Brain microvascular endothelial cell (primary cell): ENCODE results near the gene EPB41.

Experiments
- DNase-seq: peaks from one replicate; pipeline ENCODE4 v3.0.0-alpha.2; 2020
- H3K27ac ChIP-seq: fragments of 250-450 bp; sonication (Bioruptor Pico); 2 replicates; pipeline ENCODE4 v1.5.1; 2020; ENCODE audit warnings: mild to moderate bottlenecking, moderate library complexity
- H3K27me3 ChIP-seq: fragments of 250-450 bp; sonication (Bioruptor Pico); replicated peaks from 2 replicates; pipeline ENCODE4 v1.5.1; 2020; ENCODE audit warnings: mild to moderate bottlenecking
- H3K36me3 ChIP-seq: fragments of 250-450 bp; sonication (Bioruptor Pico); replicated peaks from 2 replicates; pipeline ENCODE4 v1.5.1; 2020; ENCODE audit warnings: mild to moderate bottlenecking
- H3K4me3 ChIP-seq: 2 replicates; pipeline ENCODE4 v1.5.1; 2011; ENCODE audit warnings: low read depth, mild to moderate bottlenecking, control low read depth, low read length, moderate library complexity
- in situ Hi-C: cut with HindIII; loops from 2 replicates; pipeline ENCODE4 v1.10.0; 2017; ENCODE audit warnings: low sequenced_read_pairs, low pct_ligation_motif_present
- TF ChIP-seq, protein P1 (sequence below): IDR thresholded peaks from 2 replicates; pipeline ENCODE4 v1.5.1; 2011; ENCODE audit warnings: low read depth, mild to moderate bottlenecking, moderate library complexity, low read length, control low read depth, inconsistent platforms; ENCODE audit errors: missing control alignments

The EPB41 gene

DNA sequence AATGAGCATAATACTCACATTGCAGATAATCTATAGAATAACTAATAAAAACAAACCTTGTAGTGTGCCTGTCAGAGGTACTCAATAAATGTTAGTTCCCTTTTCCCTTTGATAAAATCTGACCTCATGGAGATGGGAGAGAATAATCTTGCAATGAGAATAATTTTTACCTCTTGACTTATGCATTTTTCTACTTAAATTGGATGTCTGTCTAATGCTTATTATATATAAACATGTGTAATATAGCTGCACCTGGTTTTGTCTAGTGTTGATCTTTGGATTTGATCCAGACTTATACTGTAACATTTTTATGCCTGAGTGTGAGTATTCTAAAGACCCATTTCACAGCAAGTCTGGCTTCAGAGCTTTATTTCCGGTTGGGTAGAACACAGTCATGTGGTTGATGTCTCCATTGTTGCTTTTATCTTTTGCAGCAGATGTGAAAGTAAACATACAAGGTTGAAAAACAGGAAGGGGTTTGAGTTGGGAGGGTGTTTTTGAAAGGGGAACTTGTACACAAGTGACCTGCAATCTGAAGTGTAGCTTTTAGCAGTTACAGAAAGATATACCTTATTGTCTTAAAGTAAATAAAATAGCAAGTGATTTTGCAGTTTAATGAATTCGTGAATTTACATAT, 12.4 kb downstream of the EPB41 start:
- in situ Hi-C loops, result no loop called here
- no peaks in the 10 kb centered on the region for H3K27me3 ChIP-seq
- no peaks in the 10 kb centered on the region for H3K36me3 ChIP-seq
- no peak overlapping the region for H3K4me3 ChIP-seq
- TF ChIP-seq, protein P1, sequence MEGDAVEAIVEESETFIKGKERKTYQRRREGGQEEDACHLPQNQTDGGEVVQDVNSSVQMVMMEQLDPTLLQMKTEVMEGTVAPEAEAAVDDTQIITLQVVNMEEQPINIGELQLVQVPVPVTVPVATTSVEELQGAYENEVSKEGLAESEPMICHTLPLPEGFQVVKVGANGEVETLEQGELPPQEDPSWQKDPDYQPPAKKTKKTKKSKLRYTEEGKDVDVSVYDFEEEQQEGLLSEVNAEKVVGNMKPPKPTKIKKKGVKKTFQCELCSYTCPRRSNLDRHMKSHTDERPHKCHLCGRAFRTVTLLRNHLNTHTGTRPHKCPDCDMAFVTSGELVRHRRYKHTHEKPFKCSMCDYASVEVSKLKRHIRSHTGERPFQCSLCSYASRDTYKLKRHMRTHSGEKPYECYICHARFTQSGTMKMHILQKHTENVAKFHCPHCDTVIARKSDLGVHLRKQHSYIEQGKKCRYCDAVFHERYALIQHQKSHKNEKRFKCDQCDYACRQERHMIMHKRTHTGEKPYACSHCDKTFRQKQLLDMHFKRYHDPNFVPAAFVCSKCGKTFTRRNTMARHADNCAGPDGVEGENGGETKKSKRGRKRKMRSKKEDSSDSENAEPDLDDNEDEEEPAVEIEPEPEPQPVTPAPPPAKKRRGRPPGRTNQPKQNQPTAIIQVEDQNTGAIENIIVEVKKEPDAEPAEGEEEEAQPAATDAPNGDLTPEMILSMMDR, result no peak
- no peak overlapping the region for H3K27ac ChIP-seq
- no peak for DNase-seq

DNA sequence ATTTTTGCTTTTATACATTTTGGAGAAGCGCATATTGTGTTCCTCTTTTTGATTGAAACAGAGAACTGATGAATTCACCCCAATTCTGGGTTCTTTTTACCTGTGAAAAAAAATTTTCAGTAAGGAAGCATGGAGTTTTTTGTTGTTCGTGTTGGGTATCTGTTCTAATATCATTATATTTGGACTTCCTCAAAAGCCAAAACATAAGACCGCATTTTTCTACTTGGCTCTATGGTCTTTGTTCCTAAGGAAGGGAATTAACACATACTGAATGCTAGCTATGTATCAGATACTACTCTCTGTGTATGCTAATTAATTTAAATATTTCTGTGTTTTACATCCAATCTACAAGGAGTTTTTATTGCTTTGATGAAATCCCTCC, 12.9 kb downstream of the EPB41 start:
- TF ChIP-seq, protein P1, result no peak
- Histone ChIP-seq H3K4me3 (no peak overlapping the region), H3K27ac (no peak overlapping the region), H3K36me3 (no peaks in the 10 kb centered on the region), H3K27me3 (no peaks in the 10 kb centered on the region)
- no peak for DNase-seq
- in situ Hi-C loops, result no loop called here

DNA sequence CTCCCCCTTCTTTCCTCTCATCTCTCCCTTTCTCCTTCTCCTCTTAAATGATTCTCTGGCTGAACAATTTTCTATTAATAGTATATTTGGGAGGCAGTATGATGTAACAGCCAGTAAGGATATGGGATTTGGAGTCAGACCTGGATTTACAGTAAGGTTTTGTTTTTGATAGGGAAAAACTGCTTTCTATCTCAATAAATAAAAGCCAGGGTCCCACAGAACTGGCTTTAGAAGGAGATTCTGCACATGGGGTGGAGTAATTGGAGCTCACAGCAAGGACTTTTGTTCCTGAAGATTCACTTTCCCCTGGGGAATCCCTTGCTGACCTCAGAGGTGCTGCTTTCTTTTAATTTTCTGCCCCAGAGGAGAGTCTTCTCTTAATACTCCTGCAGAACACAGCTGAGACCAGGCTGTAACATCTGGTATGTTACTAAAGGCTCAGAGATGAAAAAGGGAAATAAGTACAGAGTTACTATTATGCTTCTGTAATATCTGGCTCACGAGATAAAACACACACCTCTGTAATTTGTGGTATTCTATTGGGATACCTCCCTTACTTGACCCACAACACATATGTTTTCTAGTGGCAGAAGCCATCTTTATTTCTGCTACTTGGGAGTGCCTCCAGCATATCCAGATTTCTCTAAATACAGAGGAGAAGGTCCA, 13.4 kb downstream of the EPB41 start:
- TF ChIP-seq, protein P1, result no peak
- Histone ChIP-seq H3K36me3 (no peaks in the 10 kb centered on the region), H3K27me3 (no peaks in the 10 kb centered on the region), H3K4me3 (no peak overlapping the region), H3K27ac (no peak overlapping the region)
- DNase-seq, result no peak
- in situ Hi-C loops, result no loop called here

DNA sequence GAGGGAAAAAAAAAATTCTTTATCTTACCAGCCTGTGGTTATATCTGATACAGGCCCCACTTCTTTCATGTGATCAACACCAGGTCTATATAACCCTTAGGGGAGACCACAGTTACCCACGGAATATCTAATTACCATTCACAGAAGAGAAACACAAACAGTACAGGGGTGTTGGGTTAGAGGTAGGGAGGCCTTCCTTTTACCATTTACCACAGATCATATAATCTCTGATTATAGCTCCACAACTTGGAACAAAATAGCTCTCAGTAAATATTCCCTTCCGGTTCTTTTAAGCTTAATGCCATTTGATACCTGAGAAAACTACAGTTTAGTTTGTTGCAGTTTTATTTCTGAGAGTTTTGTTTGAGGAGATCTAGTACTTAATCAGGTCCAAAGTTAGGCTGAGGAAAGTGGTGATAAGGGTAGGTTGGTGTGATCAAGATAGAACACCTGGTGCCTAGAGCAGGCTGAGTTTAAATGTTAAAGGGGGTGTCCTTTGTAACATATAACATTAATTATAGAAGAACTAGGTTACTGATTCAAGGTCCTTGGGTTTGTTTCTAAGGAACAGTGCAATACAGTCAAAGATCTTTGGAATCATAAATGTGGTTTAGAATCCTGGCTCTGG, 14.1 kb downstream of the EPB41 start:
- H3K27ac ChIP-seq, result no peak overlapping the region
- no peaks in the 10 kb centered on the region for H3K36me3 ChIP-seq
- TF ChIP-seq, protein P1, result no peak
- in situ Hi-C loops, result no loop called here
- no peak overlapping the region for H3K4me3 ChIP-seq
- no peaks in the 10 kb centered on the region for H3K27me3 ChIP-seq
- DNase-seq, result no peak

DNA sequence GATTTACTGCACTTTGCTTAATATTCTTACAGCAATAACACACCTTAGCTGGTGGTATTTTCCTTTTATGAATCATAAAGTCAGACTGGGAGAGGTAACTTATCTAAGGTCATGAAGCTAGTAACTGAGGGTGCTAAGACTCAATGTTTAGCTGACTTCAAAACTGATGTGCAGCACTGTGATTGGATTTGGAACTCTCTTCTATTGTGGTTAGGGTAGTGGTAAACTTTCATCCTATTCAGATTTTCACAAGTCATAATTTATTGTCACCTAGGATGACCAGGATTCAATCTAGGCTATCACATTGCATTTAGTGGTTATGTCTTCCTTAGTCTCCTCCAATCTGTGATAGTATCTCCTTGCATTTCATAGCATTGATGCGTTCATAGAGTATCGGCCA, 18.9 kb downstream of the EPB41 start:
- DNase-seq, result no peak
- Histone ChIP-seq H3K27me3 (no peaks in the 10 kb centered on the region), H3K27ac (no peak overlapping the region), H3K4me3 (no peak overlapping the region), H3K36me3 (no peaks in the 10 kb centered on the region)
- in situ Hi-C loops, result no loop called here
- TF ChIP-seq, protein P1, result no peak
